A549 (cell line): ENCODE data around the gene TGFBR3. TPM values are rescaled to one million over a fixed set of nuclear protein-coding genes. Genes with fewer than 3 reads are reported as not detected.

Experiments used
- ATAC-seq, 2 experiments: fragments of 200-7000 bp in 1 of 2; fragments of >200 bp in 1 of 2; cut with Nextera tagmentation in 1 of 2; cut with Tn5 transposase in 1 of 2; 3 replicates each; pipeline versions ENCODE4 v1.8.0 to v1.9.1; 2018 to 2020; ENCODE audit warnings: mild to moderate bottlenecking in 1 of 2, moderate library complexity in 1 of 2
- CTCF ChIA-PET: fragments of 300-600 bp; sonication (Branson Sonifier 250); formaldehyde crosslinking; extraction: SDS; loops from one replicate; lab custom pipeline; 2021; ENCODE audit warnings: antibody characterized with exemption, inconsistent platforms; lab: Yijun Ruan, JAX
- POLR2A ChIA-PET: fragments of 350-600 bp; formaldehyde crosslinking; extraction: SDS; loops from one replicate; lab custom pipeline; 2021; ENCODE audit warnings: antibody characterized with exemption, inconsistent platforms; lab: Yijun Ruan, JAX
- DNase-seq, 2 experiments: peaks; one replicate each; pipeline versions ENCODE4 v3.0.0 to v3.0.0-alpha.2; 2011 to 2016; ENCODE audit warnings: low read depth in 1 of 2, low spot score in 1 of 2
- FAIRE-seq: peaks from 2 replicates; lab custom pipeline; 2011; peaks lifted over from hg19 to GRCh38; lab: Jason Lieb, UNC
- H3K27ac ChIP-seq, 2 experiments: fragments of >200 bp; sonication (Bioruptor Twin); formaldehyde crosslinking; 3 replicates each; pipeline ENCODE4 v1.5.1; 2016 to 2017
- H3K4me1 ChIP-seq: fragments of >200 bp; sonication (Bioruptor Twin); formaldehyde crosslinking; 3 replicates; pipeline ENCODE4 v1.6.1; 2016
- H3K4me2 ChIP-seq: fragments of >200 bp; sonication (Bioruptor Twin); formaldehyde crosslinking; 3 replicates; pipeline ENCODE4 v1.6.1; 2016
- H3K4me3 ChIP-seq: fragments of >200 bp; sonication (Bioruptor Twin); formaldehyde crosslinking; 3 replicates; pipeline ENCODE4 v1.5.1; 2016
- H3K9me3 ChIP-seq: fragments of >200 bp; sonication (Bioruptor Twin); formaldehyde crosslinking; 3 replicates; pipeline ENCODE4 v1.6.1; 2016
- CHD4 ChIP-seq: fragments of 200-600 bp; sonication (generic); IDR thresholded peaks from 2 replicates; pipeline ENCODE4 v1.6.1; 2016; ENCODE audit warnings: antibody characterized with exemption, mild to moderate bottlenecking, borderline replicate concordance
- CTCF ChIP-seq: fragments of >200 bp; sonication (Bioruptor Twin); formaldehyde crosslinking; IDR thresholded peaks from 3 replicates; pipeline ENCODE4 v1.5.1; 2016
- E2F6 ChIP-seq: IDR thresholded peaks from 2 replicates; pipeline ENCODE4 v1.6.1; 2012; ENCODE audit warnings: low read depth, borderline replicate concordance
- EP300 ChIP-seq, 2 experiments: fragments of >200 bp; sonication (Bioruptor Twin); formaldehyde crosslinking; IDR thresholded peaks; 2 replicates in 1 of 2; 3 replicates in 1 of 2; pipeline ENCODE4 v1.6.1; 2016 to 2017
- FOSB ChIP-seq: fragments of 250-450 bp; sonication (Bioruptor Pico); IDR thresholded peaks from 2 replicates; pipeline ENCODE4 v1.5.0; 2020; ENCODE audit warnings: mild to moderate bottlenecking, moderate library complexity
- FOSL2 ChIP-seq, 2 experiments: fragments of 450-650 bp in 1 of 2; fragments of >200 bp in 1 of 2; sonication (Bioruptor Twin) in 1 of 2; formaldehyde crosslinking; IDR thresholded peaks; 2 replicates each; pipeline versions ENCODE4 v1.5.0 to v1.6.1; 2016 to 2020; ENCODE audit warnings: mild to moderate bottlenecking in 1 of 2, moderate library complexity in 1 of 2
- HEYL ChIP-seq: fragments of 250-450 bp; sonication (Bioruptor Pico); IDR thresholded peaks from 2 replicates; pipeline ENCODE4 v1.8.0; 2021; ENCODE audit warnings: mild to moderate bottlenecking, moderate library complexity
- HMGXB4 ChIP-seq: fragments of 250-450 bp; sonication (Bioruptor Pico); IDR thresholded peaks from 2 replicates; pipeline ENCODE4 v1.5.0; 2021; ENCODE audit warnings: mild to moderate bottlenecking, moderate library complexity, borderline replicate concordance
- HOXB5 ChIP-seq: fragments of 250-450 bp; sonication (Bioruptor Pico); IDR thresholded peaks from 2 replicates; pipeline ENCODE4 v1.5.0; 2020; ENCODE audit warnings: mild to moderate bottlenecking, moderate library complexity
- JUNB ChIP-seq: fragments of >200 bp; sonication (Bioruptor Twin); formaldehyde crosslinking; IDR thresholded peaks from 2 replicates; pipeline ENCODE4 v1.6.1; 2016
- KDM5A ChIP-seq: fragments of 200-600 bp; sonication (generic); IDR thresholded peaks from 2 replicates; pipeline ENCODE4 v1.6.1; 2016; ENCODE audit warnings: antibody characterized with exemption, mild to moderate bottlenecking
- MYC ChIP-seq: IDR thresholded peaks from 2 replicates; pipeline ENCODE4 v1.6.1; 2012; ENCODE audit warnings: mild to moderate bottlenecking, inconsistent platforms, low read length, improper control_type of control experiment, borderline replicate concordance
- PBX3 ChIP-seq: IDR thresholded peaks from 2 replicates; pipeline ENCODE4 v1.6.1; 2012
- POLR2A ChIP-seq: IDR thresholded peaks from 2 replicates; pipeline ENCODE4 v1.6.1; 2012; ENCODE audit warnings: mild to moderate bottlenecking, low read length
- POLR2AphosphoS2 ChIP-seq: conservative IDR thresholded peaks from 2 replicates; pipeline ENCODE4 v1.6.1; 2012; ENCODE audit warnings: low read length, improper control_type of control experiment, inconsistent platforms
- RFX5 ChIP-seq: fragments of 450-650 bp; IDR thresholded peaks from 2 replicates; pipeline ENCODE4 v1.7.1; 2014; ENCODE audit warnings: antibody characterized with exemption, mild to moderate bottlenecking, moderate library complexity
- TFCP2L1 ChIP-seq: fragments of 250-450 bp; sonication (Bioruptor Pico); IDR thresholded peaks from 2 replicates; pipeline ENCODE4 v1.5.0; 2021; ENCODE audit warnings: mild to moderate bottlenecking
- TP53 ChIP-seq: fragments of 250-450 bp; sonication (Bioruptor Pico); IDR thresholded peaks from 2 replicates; pipeline ENCODE4 v1.5.0; 2021; ENCODE audit warnings: mild to moderate bottlenecking, moderate library complexity
- ZC3H11A ChIP-seq: fragments of 450-650 bp; IDR thresholded peaks from 2 replicates; pipeline ENCODE4 v1.6.1; 2014; ENCODE audit warnings: antibody characterized with exemption, mild to moderate bottlenecking
- WGBS: methylation state at CpG from one replicate; pipeline ENCODE4 v1.1.6; 2017; ENCODE audit errors: missing lambda C conversion rate; 5-methylcytosine and 5-hydroxymethylcytosine counted together
- polyA plus RNA-seq, 4 experiments: library from polyadenylated mRNA; depleted of rRNA in 3 of 4; stranded (reverse); fragments of >200 nt; fragmentation: RNase III in 1 of 4; extraction: RNeasy Plus Mini Kit Qiagen cat#74134 plus additional on column Dnase treatment in 1 of 4; gene quantifications; 2 replicates in 3 of 4; 3 replicates in 1 of 4; pipeline ENCODE4 v1.2.3, GENCODE V29; 2011 to 2017

TGFBR3 gene
- polyA plus RNA-seq, 2 of the 4 experiments (the other 2 are of a cell fraction), result 5.0 to 8.9 TPM

- no peaks in the 10 kb centered on the region for H3K9me3 ChIP-seq
- TF ChIP-seq CTCF (no peak), RFX5 (no peak), E2F6 (no peak)
- TF ChIP-seq, all 56 proteins: peak for 0
- ATAC-seq (no peak), FAIRE-seq (no peak), DNase-seq (no peak)
- Histone ChIP-seq H3K4me3 (no peak overlapping the region), H3K4me1 (no peaks in the 10 kb centered on the region), H3K4me2 (no peak overlapping the region), H3K27ac (no peak overlapping the region)
- 77% methylated on average over 7 of the region's 7 CpGs for WGBS
- ChIA-PET POLR2A (no interaction called here), CTCF (interaction anchor here (1.8 kb wide), 1 partner anchor 11 kb away, joined by 6 read pairs; no protein-coding TSS in a partner anchor)
Measured at GRCh38 chr1:91774520-91775203, 111.3 kb downstream of the TGFBR3 start.

GRCh38 chr1:91771717-91772116, 114.2 kb downstream of the TGFBR3 start:
- no peak for ATAC-seq
- H3K4me3 ChIP-seq, result no peak overlapping the region
- TF ChIP-seq TFCP2L1 (CRISPR knock-in tag), result no peak
- TF ChIP-seq POLR2A, result no peak
- no peak for TF ChIP-seq HOXB5 (CRISPR knock-in tag)
- no peak for TF ChIP-seq POLR2AphosphoS2
- TF ChIP-seq MYC, result no peak
- TF ChIP-seq TP53, result no peak
- TF ChIP-seq FOSL2 (IDR thresholded peaks at IDR 0.05), result no peak
- no peak for TF ChIP-seq FOSL2 (CRISPR knock-in tag; IDR thresholded peaks at IDR 0.05)
- no peak for TF ChIP-seq ZC3H11A
- no peak for TF ChIP-seq FOSB
- no peak for TF ChIP-seq JUNB
- no peak for TF ChIP-seq KDM5A
- TF ChIP-seq EP300 (IDR thresholded peaks at IDR 0.05), result no peak
- TF ChIP-seq, all 56 proteins: peak for 0
- Histone ChIP-seq H3K4me1 (peaks cover 4% of the 10 kb centered on the region; the same call in 2 of the 3 replicates), H3K27ac (no peak overlapping the region), H3K9me3 (no peaks in the 10 kb centered on the region), H3K4me2 (no peak overlapping the region)
- DNase-seq (no peak), FAIRE-seq (no peak)
- ChIA-PET CTCF (no interaction called here), POLR2A (no interaction called here)
- 100% methylated on average over 2 of the region's 2 CpGs for WGBS

GRCh38 chr1:91770667-91771268, 115.2 kb downstream of the TGFBR3 start:
- ATAC-seq (no peak), FAIRE-seq (no peak), DNase-seq (no peak)
- Histone ChIP-seq H3K27ac (no peak overlapping the region), H3K4me3 (no peak overlapping the region), H3K9me3 (no peaks in the 10 kb centered on the region), H3K4me2 (no peak overlapping the region), H3K4me1 (peaks cover 4% of the 10 kb centered on the region; the same call in 2 of the 3 replicates)
- ChIA-PET POLR2A (no interaction called here), CTCF (no interaction called here)
- 97% methylated on average over 4 of the region's 4 CpGs for WGBS
- no peak for TF ChIP-seq EP300 (IDR thresholded peaks at IDR 0.05)
- TF ChIP-seq ZC3H11A, result no peak
- TF ChIP-seq CHD4, result no peak
- TF ChIP-seq HMGXB4 (CRISPR knock-in tag), result no peak
- no peak for TF ChIP-seq PBX3
- TF ChIP-seq HEYL (CRISPR knock-in tag), result no peak
